Measurements from ENCODE around the gene SLC9A9.
"Not testable (repeated sequence)": the region's sequence is repeated elsewhere in the genome, so short reads cannot be mapped to it uniquely, and the experiment has no call there.

The SLC9A9 gene

GRCh38 chr3:143280984-143281383, 567.3 kb downstream of the SLC9A9 start:
- DNase-seq (ENCODE audit: low read depth): no peak

GRCh38 chr3:143279567-143279966, 568.7 kb downstream of the SLC9A9 start:
- DNase-seq (ENCODE audit: low read depth): not testable (repeated sequence)

- DNase-seq (ENCODE audit: low read depth): no peak
These were observed 569.5 kb downstream of the SLC9A9 start for GRCh38 chr3:143278721-143279120.

- DNase-seq (ENCODE audit: low read depth): no peak
These were observed 570.7 kb downstream of the SLC9A9 start for GRCh38 chr3:143277531-143277930.

GRCh38 chr3:143276592-143276991, 571.7 kb downstream of the SLC9A9 start:
- no peak for DNase-seq (ENCODE audit: low read depth)

GRCh38 chr3:143273975-143274690, 574.1 kb downstream of the SLC9A9 start:
- DNase-seq (ENCODE audit: low read depth): no peak

GRCh38 chr3:143271136-143271535, 577.1 kb downstream of the SLC9A9 start:
- DNase-seq (ENCODE audit: low read depth): no peak

GRCh38 chr3:143269741-143270140, 578.5 kb downstream of the SLC9A9 start:
- DNase-seq (ENCODE audit: low read depth): no peak

GRCh38 chr3:143267989-143268388, 580.3 kb downstream of the SLC9A9 start:
- DNase-seq (ENCODE audit: low read depth): no peak

GRCh38 chr3:143266927-143267326, 581.3 kb downstream of the SLC9A9 start:
- no peak for DNase-seq (ENCODE audit: low read depth)

- DNase-seq (ENCODE audit: low read depth): no peak
These were observed 581.8 kb downstream of the SLC9A9 start for GRCh38 chr3:143266511-143266910.

- no peak for DNase-seq (ENCODE audit: low read depth)
These were observed 582.7 kb downstream of the SLC9A9 start for GRCh38 chr3:143265501-143266070.

GRCh38 chr3:143263852-143264513, 584.3 kb downstream of the SLC9A9 start:
- no peak for DNase-seq (ENCODE audit: low read depth)

GRCh38 chr3:143261848-143262247, 586.4 kb downstream of the SLC9A9 start:
- DNase-seq (ENCODE audit: low read depth): no peak

GRCh38 chr3:143258692-143259091, 589.6 kb downstream of the SLC9A9 start:
- no peak for DNase-seq (ENCODE audit: low read depth)

- DNase-seq (ENCODE audit: low read depth): no peak
These were observed 591.9 kb downstream of the SLC9A9 start for GRCh38 chr3:143256416-143256815.

- no peak for DNase-seq (ENCODE audit: low read depth)
These were observed 592.5 kb downstream of the SLC9A9 start for GRCh38 chr3:143255739-143256138.

GRCh38 chr3:143252931-143253330, 595.3 kb downstream of the SLC9A9 start:
- DNase-seq (ENCODE audit: low read depth): no peak

GRCh38 chr3:143249014-143249413, 599.3 kb downstream of the SLC9A9 start:
- no peak for DNase-seq (ENCODE audit: low read depth)

GRCh38 chr3:143247073-143247472, 601.2 kb downstream of the SLC9A9 start:
- DNase-seq (ENCODE audit: low read depth): no peak

GRCh38 chr3:143245692-143246091, 602.6 kb downstream of the SLC9A9 start:
- DNase-seq (ENCODE audit: low read depth): no peak

- no peak for DNase-seq (ENCODE audit: low read depth)
These were observed 603.7 kb downstream of the SLC9A9 start for GRCh38 chr3:143244516-143245063.

GRCh38 chr3:143243686-143244085, 604.6 kb downstream of the SLC9A9 start:
- DNase-seq (ENCODE audit: low read depth): no peak

Measured in stimulated activated CD8-positive, alpha-beta memory T cell treated with anti-CD3 and anti-CD28 coated beads, Interleukin-4, amount 100 ng/mL, for 24 hours (primary cell).